ENCODE data around the gene MED26. TPM values are rescaled to one million over a fixed set of nuclear protein-coding genes. Genes with fewer than 3 reads are reported as not detected.

MED26 gene
- total and polyA plus RNA-seq, 9 of the 15 experiments (the other 6 are each of a cell fraction or from before 2014, with no cell fraction given) = 0.71 to 15.1 (median 6.2) TPM

DNA sequence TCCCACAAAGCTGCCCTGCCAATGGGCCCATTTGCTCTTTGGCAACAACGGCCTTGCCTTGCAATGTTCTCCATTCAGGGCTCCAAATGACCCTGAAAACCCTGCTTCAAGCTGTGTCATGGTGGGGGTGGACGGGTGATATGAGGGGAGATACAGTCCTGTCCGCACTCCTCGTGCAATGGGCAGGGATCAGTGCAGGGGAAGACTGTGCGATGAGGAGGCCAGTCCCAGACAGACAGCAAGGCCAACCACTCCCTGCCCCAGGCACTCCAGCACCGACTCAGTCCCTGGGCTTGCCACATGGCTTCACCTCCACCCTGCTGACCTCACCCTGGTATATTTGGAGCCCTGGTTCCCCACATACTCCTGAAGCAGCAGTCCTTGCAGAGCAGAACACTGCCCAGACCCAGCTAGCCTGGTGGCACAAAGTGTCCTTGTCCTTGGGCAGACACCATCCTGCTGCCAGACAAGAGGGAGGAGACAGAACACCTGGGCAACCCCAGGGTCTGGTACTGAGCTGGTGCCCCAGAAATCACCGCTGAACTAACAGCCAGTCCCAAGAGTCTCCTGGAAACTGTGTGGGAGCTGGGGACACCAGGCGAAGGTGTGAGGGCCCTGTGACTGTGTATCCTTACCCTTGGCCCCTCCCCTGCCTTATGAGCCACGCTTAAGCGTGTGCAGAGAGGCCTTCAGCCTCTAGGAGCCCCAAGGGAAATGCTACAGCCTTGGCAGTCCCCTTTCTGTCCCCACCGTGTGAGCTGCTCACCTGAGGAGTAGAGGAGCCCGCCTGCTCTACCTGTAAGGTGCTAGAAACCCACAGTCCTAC lies 46.6 kb downstream of the MED26 start:
- H3K4me3 ChIP-seq = no peak overlapping the region
- no TSS peak for BruUV-seq (replicated peaks)
- peak in 2 of 4 experiments; percentile 71 to 75 for DNase-seq (ENCODE audit: extremely low read depth in 1 of 4, low spot score in 3 of 4)
- H3K4me1 ChIP-seq (replicated peaks in 1 of 2; ENCODE audit: control insufficient read depth in 2 of 2, insufficient read depth in 2 of 2, low read length in 2 of 2) = peaks cover 48 to 61% of the 10 kb centered on the region in 2 experiments; a peak in 4 of 5 replicates
- no peaks in the 10 kb centered on the region for H3K9me3 ChIP-seq (replicated peaks; ENCODE audit: control insufficient read depth, insufficient read depth, low read depth, low read length)
- ATAC-seq = peak; percentile 73
- intact Hi-C loops (cut with micrococcal nuclease) (no loop called here), in situ Hi-C loops (cut with MboI) (no loop called here)
- no peak overlapping the region for H2AFZ ChIP-seq (ENCODE audit: low read depth, low read length)
- 14% methylated on average over 12 of the region's 12 CpGs for WGBS (ENCODE audit: insufficient coverage, low coverage, missing lambda C conversion rate)
- H3K9me1 ChIP-seq (ENCODE audit: control insufficient read depth, insufficient read depth, low read length) = peaks cover 4% of the 10 kb centered on the region
- peaks cover 9% of the 10 kb centered on the region; the same call in 1 of the 2 replicates for H4K20me1 ChIP-seq (replicated peaks; ENCODE audit: control insufficient read depth, insufficient read depth, low read length)
- H3K27me3 ChIP-seq (ENCODE audit: control insufficient read depth in 2 of 2, insufficient read depth in 2 of 2, low read length in 2 of 2) = no peaks in the 10 kb centered on the region; a peak in 1 of 5 replicates
- H3K79me2 ChIP-seq (ENCODE audit: control insufficient read depth, insufficient read depth, low read length) = peaks cover 92% of the 10 kb centered on the region
- ChIA-PET POLR2A (interaction anchor here (1.1 to 2.2 kb wide), 5 partner anchors 8 to 34 kb away, joined by 3 to 11 read pairs (median 4); partner anchors contain the start of gene SLC35E1), CTCF (ENCODE audit: low intra/inter-chr PET ratio) (no interaction called here)
- H3K9ac ChIP-seq (ENCODE audit: insufficient read depth in 1 of 2, low read depth in 2 of 2, low read length in 2 of 2) = peak overlapping the region; percentile 58 to 86
- peak overlapping the region; percentile 64 for H3K4me2 ChIP-seq (ENCODE audit: insufficient read depth, low read length)
- H3K36me3 ChIP-seq (ENCODE audit: control insufficient read depth, insufficient read depth, low read length) = peaks cover 58% of the 10 kb centered on the region; the same call in 2 of the 3 replicates
- peak; percentile 86 for FAIRE-seq
- H3K27ac ChIP-seq (ENCODE audit: extremely low read depth, low read depth, low read length) = peak overlapping the region; percentile 71
- TF ChIP-seq, protein P1, sequence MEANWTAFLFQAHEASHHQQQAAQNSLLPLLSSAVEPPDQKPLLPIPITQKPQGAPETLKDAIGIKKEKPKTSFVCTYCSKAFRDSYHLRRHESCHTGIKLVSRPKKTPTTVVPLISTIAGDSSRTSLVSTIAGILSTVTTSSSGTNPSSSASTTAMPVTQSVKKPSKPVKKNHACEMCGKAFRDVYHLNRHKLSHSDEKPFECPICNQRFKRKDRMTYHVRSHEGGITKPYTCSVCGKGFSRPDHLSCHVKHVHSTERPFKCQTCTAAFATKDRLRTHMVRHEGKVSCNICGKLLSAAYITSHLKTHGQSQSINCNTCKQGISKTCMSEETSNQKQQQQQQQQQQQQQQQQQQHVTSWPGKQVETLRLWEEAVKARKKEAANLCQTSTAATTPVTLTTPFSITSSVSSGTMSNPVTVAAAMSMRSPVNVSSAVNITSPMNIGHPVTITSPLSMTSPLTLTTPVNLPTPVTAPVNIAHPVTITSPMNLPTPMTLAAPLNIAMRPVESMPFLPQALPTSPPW (CRISPR knock-in tag; IDR thresholded peaks at IDR 0.05) = peak; percentile 95
- TF ChIP-seq GATA2 (CRISPR knock-in tag; IDR thresholded peaks at IDR 0.05) (peak; percentile 65; the same call in 1 of the 2 replicates), C11orf30 (IDR thresholded peaks at IDR 0.05; ENCODE audit: low read depth) (peak; percentile 73), SIX5 (IDR thresholded peaks at IDR 0.05; ENCODE audit: borderline replicate concordance in 1 of 2, insufficient read depth in 1 of 2, low read depth in 1 of 2, low read length in 2 of 2) (no peak), SMAD2 (IDR thresholded peaks at IDR 0.05; ENCODE audit: low read depth, low read length) (no peak), ILF3 (IDR thresholded peaks at IDR 0.05; ENCODE audit: borderline replicate concordance) (no peak), TARDBP (IDR thresholded peaks at IDR 0.05) (no peak), LEF1 (IDR thresholded peaks at IDR 0.05) (peak; percentile 60; the same call in 1 of the 2 replicates)
- TF ChIP-seq, protein P2, sequence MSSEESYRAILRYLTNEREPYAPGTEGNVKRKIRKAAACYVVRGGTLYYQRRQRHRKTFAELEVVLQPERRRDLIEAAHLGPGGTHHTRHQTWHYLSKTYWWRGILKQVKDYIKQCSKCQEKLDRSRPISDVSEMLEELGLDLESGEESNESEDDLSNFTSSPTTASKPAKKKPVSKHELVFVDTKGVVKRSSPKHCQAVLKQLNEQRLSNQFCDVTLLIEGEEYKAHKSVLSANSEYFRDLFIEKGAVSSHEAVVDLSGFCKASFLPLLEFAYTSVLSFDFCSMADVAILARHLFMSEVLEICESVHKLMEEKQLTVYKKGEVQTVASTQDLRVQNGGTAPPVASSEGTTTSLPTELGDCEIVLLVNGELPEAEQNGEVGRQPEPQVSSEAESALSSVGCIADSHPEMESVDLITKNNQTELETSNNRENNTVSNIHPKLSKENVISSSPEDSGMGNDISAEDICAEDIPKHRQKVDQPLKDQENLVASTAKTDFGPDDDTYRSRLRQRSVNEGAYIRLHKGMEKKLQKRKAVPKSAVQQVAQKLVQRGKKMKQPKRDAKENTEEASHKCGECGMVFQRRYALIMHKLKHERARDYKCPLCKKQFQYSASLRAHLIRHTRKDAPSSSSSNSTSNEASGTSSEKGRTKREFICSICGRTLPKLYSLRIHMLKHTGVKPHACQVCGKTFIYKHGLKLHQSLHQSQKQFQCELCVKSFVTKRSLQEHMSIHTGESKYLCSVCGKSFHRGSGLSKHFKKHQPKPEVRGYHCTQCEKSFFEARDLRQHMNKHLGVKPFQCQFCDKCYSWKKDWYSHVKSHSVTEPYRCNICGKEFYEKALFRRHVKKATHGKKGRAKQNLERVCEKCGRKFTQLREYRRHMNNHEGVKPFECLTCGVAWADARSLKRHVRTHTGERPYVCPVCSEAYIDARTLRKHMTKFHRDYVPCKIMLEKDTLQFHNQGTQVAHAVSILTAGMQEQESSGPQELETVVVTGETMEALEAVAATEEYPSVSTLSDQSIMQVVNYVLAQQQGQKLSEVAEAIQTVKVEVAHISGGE (CRISPR knock-in tag; IDR thresholded peaks at IDR 0.05) = peak in 1 of 3 experiments; percentile 61; a peak in 1 of 6 replicates
- TF ChIP-seq, protein P3, sequence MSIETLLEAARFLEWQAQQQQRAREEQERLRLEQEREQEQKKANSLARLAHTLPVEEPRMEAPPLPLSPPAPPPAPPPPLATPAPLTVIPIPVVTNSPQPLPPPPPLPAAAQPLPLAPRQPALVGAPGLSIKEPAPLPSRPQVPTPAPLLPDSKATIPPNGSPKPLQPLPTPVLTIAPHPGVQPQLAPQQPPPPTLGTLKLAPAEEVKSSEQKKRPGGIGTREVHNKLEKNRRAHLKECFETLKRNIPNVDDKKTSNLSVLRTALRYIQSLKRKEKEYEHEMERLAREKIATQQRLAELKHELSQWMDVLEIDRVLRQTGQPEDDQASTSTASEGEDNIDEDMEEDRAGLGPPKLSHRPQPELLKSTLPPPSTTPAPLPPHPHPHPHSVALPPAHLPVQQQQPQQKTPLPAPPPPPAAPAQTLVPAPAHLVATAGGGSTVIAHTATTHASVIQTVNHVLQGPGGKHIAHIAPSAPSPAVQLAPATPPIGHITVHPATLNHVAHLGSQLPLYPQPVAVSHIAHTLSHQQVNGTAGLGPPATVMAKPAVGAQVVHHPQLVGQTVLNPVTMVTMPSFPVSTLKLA (conservative IDR thresholded peaks at IDR 0.05) = peak; percentile 46 to 71; a peak in 2 of 4 replicates

All from K562 (cell line).